SK-N-MC (cell line): Measurements from ENCODE around the gene DEFB131B.
"Not testable (repeated sequence)": the region's sequence is repeated elsewhere in the genome, so short reads cannot be mapped to it uniquely, and the experiment has no call there.

ENCODE experiments used
- EZH2 ChIP-seq: fragments of 200-600 bp; sonication (generic); IDR thresholded peaks from one replicate; pipeline ENCODE4 v1.6.1; 2017; ENCODE audit warnings: antibody characterized with exemption
- POLR2AphosphoS5 ChIP-seq: IDR thresholded peaks from 2 replicates; pipeline ENCODE4 v1.6.1; 2012; ENCODE audit warnings: mild to moderate bottlenecking, low read depth, low read length, borderline replicate concordance

DNA sequence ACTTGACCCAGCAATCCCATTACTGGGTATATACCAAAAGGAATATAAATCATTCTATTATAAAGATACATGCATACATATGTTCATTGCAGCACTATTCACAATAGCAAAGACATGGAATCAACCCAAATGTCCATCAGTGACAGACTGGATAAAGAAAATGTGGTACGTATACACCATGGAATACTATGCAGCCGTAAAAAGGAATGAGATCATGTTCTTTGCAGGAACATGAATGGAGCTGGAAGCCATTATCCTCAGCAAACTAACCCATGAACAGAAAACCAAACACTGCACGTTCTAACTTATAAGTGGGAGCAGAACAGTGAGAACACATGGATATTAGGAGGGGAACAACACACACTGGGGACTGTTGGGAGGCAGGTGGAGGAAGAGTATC is 49.0 kb upstream of the DEFB131B start:
- TF ChIP-seq POLR2AphosphoS5, EZH2: not testable (repeated sequence)
